Lower leg skin (tissue), 3 donors: Measurements from ENCODE around the gene PTCD2.

Experiments
- POLR2A ChIP-seq, 2 donors: fragments of 450-650 bp; IDR thresholded peaks; one replicate each; pipeline ENCODE4 v1.6.1; 2016 to 2017; ENCODE audit warnings: antibody characterized with exemption in 2 of 2, mild to moderate bottlenecking in 1 of 2, moderate library complexity in 1 of 2
- TF ChIP-seq, protein P1 (sequence below), 3 donors: fragments of 450-650 bp; IDR thresholded peaks; one replicate each; pipeline ENCODE4 v1.5.1; 2016; ENCODE audit warnings: antibody characterized with exemption in 3 of 3, mild to moderate bottlenecking in 3 of 3, moderate library complexity in 2 of 3

DNA sequence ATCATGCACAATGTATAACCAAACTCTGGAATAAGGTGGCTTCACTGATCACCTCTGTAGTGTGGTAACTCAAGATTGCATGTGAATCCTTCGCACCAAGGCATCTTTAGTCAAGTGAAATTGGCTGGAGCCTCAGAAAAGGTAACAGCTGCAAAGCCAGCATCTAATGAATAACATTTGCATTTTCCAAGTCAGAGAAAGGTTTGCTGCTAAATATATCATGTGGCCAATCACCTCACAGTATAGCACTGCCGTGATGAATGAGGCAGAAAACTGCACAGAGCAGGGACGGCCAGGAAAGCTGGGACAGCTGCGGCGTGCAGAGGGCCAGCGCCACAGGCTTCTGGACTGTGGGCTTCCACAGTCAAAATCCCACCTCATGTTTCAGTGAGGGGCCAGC lies 18.6 kb upstream of the PTCD2 start:
- TF ChIP-seq, protein P1, sequence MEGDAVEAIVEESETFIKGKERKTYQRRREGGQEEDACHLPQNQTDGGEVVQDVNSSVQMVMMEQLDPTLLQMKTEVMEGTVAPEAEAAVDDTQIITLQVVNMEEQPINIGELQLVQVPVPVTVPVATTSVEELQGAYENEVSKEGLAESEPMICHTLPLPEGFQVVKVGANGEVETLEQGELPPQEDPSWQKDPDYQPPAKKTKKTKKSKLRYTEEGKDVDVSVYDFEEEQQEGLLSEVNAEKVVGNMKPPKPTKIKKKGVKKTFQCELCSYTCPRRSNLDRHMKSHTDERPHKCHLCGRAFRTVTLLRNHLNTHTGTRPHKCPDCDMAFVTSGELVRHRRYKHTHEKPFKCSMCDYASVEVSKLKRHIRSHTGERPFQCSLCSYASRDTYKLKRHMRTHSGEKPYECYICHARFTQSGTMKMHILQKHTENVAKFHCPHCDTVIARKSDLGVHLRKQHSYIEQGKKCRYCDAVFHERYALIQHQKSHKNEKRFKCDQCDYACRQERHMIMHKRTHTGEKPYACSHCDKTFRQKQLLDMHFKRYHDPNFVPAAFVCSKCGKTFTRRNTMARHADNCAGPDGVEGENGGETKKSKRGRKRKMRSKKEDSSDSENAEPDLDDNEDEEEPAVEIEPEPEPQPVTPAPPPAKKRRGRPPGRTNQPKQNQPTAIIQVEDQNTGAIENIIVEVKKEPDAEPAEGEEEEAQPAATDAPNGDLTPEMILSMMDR (IDR thresholded peaks at IDR 0.05) = no peak
- TF ChIP-seq POLR2A (IDR thresholded peaks at IDR 0.05) = no peak
